ENCODE measurements around the gene PRKCE.

The PRKCE gene

DNA sequence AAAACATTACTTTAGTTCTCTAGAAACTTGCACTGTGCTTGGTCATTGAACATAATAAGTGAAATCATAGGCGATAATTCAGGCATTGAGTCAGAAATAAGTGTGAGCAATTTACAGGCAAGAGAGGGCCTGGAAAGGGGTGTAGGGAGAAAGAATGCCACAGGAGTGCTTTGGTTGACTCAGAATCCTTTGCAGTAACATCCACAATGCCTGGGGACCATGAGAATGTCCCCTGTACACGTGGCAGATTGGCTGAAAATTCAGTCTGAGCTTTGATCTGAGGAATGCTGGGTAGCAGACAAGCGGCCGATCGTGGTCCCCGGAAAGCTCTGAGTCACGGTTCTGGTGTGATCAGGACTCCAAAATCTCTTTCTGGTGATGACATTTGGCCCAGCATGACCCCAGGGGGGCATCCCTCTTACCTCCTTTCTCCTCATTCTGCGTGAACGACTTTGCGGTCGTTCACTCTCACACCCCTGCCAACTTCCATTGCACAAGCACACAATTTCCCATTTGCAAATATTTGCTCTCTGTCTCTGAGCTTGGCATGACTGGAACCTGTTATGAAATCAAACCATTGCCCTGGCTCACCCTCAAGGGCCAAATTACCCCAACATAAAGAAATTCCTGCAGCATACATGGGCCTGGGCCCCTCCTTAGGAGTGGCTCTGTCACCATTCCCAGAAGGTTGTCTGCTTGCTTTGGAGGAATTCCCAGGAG is 340.7 kb downstream of the PRKCE start:
- DNase-seq (ENCODE audit: low spot score) = no peak

DNA sequence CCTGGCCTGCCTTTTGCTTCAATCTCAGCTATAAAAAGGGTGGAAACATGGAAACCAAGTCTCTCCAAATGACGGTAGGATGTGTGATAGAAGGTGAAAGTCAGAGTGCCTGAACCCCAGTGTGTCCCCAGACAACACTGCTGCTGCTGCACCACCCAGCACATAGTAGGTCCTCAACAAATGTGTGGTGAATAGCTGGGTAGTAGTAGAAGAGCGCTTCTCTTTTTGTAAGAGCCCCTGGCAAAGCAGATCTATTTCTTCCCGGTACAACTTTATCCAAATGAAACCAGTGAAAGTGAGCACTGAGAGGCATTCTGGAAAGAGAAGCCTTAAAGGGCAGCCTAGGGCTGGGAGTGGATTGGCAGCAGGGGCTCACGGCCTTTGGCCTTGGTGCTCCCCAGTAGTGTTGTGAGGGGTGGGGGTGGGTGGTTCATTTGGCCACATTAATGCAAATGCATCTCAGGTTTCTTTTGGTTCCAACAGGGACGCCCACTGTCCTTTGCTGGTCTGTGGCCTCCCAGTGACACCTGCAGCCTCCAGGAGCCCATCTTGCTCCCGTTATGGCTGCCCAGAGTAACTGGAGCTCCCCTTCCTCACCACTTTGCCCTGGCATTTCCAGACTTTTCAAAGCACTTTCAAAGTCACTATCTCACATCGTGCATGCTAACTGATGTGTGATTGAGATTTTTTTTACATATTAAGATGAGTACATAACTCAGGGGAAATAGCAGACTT is 341.4 kb downstream of the PRKCE start:
- no peak for DNase-seq (ENCODE audit: low spot score)

DNA sequence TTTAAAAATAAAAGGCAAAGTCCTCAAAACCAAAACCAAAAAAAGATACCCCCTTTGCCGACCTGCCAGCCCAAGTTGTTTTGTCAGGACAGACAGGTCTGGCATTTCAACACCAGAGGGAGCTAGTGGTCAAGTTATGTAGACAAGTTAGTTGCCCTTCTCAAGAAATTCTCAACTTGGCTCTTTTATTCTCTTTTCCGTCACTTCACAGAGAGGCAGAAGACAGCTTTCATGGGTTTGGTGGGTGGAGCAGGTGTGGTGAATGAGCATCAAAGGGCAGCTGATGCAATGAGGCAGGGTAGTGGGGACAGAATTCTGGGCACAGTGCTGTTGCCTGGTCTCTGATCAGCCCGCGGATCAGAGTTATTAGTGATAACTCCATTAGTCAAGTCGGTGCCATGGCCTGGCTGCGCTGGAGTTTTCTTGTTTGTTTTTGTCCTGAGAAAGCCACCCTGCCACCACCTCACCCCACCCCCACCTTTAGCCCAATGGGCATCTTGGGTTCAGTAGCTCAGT is 342.1 kb downstream of the PRKCE start:
- DNase-seq (ENCODE audit: low spot score) = peak; percentile 47

DNA sequence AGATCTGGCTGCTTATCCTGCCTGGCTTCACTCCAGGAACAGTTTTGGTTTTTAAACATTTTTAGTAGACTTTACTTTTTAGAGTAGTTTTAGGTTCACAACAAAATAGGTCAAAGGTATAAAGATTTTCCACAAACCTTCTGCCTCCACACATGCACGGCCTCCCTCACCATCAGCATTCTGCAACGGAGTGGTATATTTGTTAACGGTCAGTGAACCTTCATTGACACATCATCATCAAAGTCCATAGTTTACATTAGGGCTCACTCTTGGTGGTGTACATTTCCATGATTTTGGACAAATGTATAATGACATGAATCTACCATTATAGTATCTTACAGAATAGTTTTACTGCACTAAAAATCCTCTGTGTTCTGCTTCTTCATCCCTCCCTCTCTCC is 342.6 kb downstream of the PRKCE start:
- DNase-seq (ENCODE audit: low spot score) = no peak

DNA sequence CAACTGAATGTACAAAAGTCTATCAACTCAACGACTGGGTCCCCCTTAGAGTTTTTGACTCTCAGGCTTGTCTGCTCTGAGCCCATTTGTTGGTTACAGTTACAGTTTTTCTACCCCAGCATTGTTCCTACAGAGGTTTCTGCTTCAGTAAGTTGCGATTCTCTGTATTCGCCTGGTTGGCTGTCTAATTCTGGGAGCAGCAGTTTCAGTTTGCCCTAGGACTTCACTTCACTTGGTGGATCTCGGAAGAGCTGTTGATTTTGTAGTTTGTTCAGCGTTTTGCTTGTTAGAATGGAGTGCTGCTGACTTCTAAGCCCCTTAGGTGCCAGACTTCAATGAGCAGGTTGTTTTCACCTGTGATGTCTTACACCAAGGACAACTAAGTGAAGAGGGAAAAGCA is 349.2 kb downstream of the PRKCE start:
- no peak for DNase-seq (ENCODE audit: low spot score)

DNA sequence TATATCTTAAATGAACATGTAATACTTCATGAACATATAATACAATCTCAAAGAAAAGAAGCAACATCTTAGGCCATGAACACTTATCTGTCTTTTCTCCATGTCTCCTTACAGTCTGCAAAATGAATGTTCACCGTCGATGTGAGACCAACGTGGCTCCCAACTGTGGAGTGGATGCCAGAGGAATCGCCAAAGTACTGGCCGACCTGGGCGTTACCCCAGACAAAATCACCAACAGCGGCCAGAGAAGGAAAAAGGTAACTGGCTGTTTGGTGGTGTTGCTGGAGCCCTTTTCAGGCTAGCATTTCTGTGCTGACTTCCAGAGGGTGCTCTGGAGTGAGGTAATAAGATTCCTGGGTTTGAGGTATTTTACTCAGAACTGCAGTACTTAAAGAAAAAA is 349.8 kb downstream of the PRKCE start:
- DNase-seq (ENCODE audit: low spot score) = no peak

GRCh38 chr2:46001741-46002506 is 350.4 kb downstream of the PRKCE start:
- no peak for DNase-seq (ENCODE audit: low spot score)

DNA sequence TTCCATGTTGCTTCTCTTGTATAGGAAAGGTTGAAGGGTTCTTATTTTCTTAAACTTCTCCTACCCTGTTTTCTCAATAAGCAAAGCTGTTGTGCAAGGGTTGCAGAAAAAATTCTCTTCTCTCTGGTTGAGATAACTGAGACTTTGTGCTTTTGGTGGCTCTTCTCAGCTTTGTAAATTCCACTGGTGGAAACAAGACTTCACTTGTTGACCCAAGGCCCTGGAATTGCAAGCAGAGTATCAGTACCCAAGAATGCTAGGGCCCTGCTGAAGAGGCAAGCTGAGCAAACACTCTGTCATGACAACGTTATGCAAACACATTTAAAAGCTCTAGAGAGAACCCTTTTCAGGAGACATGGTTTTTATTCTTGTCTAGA is 351.0 kb downstream of the PRKCE start:
- no peak for DNase-seq (ENCODE audit: low spot score)

DNA sequence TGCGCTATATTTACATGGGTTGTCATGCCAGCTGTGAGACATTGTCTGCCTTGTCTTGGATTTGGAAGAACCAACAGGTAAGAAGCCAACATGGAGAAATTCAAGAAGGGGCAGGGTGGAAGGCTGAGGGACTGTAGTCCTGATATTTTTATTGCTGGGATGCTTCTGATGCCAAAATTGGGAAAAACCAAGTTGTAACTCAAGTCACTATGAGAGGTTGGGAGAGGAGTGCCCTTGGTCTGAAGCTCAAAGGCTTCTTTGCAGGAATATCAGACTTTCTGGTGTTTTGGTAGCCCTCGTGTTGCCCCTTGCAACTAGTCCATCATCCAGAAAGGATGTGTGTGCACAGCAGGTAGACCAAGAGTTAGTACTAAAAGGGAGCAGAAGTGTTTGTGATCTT is 351.5 kb downstream of the PRKCE start:
- no peak for DNase-seq (ENCODE audit: low spot score)

DNA sequence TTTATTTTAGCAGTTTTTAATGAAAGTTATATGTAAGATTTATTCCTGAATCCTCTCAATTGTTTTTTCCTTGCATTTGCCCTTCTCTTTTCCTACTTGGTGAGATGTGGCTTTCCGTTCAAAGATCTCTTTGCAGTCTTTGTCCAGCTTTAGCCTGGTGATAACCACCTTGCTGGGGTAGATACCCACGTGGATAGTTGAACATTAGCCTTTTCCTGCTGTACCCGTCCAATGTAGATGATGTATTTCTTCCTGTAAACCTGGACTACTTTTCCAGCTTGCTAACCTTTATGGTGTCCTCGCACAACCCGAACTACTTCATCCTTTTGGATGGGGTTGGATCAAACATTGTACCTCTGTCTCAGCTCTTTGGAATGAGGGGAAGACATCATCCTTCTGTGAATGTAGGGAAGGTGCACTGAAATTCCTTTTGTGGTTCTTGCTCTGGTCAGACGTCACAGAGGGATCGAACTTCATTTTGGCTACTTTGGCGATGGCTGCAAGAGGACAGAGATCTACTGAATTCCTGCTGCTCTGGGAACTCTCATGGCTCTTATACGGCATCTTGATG is 352.5 kb downstream of the PRKCE start:
- no peak for DNase-seq (ENCODE audit: low spot score)

- DNase-seq (ENCODE audit: low spot score) = no peak
Measured at GRCh38 chr2:46006473-46007025, 355.1 kb downstream of the PRKCE start.

- no peak for DNase-seq (ENCODE audit: low spot score)
Measured at GRCh38 chr2:46007412-46007811, 355.9 kb downstream of the PRKCE start.

DNA sequence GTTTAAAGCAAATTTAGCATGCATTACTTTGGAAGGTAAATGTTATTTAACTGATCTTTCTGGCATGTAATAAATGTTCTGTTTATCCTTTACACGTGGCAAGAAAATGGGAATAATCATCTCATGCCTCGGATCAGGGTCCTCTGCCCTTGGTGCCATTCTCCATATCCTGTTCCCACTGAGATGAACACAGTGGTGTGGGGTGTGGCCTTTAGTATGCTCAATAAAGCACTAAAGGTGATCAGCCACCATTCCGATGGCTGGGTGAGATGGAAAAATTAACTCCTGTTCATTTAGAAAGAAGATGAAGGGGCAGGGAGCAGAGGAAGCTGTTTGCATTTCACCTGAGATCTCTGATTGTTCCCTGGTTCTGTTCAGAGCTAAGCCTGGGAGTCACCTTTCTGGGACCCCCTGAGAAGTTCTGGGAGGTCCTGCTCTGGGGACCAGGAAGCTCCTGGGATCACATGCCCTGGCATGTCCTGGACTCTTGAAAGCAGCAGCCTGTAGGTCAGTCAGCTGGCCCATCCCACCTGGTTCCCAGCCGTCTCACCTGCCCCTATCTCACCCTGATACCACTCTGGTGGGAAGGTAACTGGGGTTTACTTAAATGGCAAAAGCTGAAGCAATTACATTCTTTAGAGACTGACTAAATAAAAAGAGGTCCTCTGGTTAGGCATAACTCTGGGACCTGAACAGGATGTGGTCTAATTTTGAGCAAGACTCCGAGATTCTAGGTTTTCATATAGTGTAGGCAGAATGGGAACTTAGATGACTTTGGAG is 356.8 kb downstream of the PRKCE start:
- no peak for DNase-seq (ENCODE audit: low spot score)

GRCh38 chr2:46009315-46009714 is 357.8 kb downstream of the PRKCE start:
- no peak for DNase-seq (ENCODE audit: low spot score)

GRCh38 chr2:46009772-46010171 is 358.3 kb downstream of the PRKCE start:
- DNase-seq (ENCODE audit: low spot score) = no peak

DNA sequence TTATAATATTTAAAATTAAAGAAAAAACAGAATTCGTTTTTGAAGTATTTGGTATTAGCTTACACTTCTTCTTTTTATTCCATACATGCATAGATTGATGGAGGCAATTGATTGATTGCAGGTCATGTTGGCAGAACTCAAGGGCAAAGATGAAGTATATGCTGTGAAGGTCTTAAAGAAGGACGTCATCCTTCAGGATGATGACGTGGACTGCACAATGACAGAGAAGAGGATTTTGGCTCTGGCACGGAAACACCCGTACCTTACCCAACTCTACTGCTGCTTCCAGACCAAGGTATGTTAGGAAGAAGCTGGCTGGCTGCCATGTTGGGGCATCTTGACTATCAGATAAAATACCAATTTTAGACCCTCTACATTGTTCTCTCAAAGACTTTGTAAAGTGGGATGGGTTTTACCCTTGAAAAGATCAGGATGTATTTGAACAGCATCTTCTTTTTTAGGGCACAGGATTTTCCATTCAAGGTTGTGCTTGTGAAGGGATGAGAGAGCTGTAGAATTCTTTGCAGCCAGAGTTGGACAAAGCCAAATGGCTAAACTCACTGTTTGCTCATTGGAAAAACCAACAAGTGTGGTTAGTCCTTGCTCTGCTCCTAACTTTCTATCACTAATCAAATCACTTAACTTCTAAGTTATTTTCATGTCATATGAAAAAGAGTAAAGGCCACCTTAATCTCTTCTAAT is 358.9 kb downstream of the PRKCE start:
- DNase-seq (ENCODE audit: low spot score) = no peak

DNA sequence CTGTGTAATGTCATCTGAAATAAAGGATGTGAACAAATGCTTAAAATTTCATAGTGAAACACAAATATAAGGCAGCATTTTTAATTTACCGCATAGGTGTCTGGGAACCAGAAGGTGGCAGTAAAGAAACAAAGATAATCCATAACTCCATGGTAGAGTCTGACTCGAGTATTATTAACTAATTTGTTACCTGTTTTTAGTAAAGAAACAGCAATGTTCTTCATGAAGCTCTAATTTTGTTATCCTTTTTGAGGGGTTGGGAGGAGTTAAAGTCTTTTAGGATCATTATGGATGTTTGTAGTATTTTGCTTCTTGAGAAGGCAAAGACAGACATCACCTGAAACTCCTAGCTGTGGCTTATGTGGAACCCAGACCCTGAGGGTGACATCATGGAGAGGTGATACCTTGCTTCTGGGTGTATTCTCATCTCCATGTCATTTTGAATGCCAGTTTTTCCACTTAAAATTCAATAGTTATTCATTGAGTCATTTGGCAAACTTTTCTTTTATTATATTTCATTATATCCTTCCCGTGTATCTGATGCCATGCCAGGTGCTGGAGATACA is 359.5 kb downstream of the PRKCE start:
- DNase-seq (ENCODE audit: low spot score) = peak; percentile 32

- no peak for DNase-seq (ENCODE audit: low spot score)
Measured at GRCh38 chr2:46012618-46013240, 361.3 kb downstream of the PRKCE start.

- no peak for DNase-seq (ENCODE audit: low spot score)
Measured at GRCh38 chr2:46013726-46014125, 362.3 kb downstream of the PRKCE start.

All from putamen (tissue), 1 donor.